T-helper 2 cell treated with Interferon-gamma antibody and Interleukin-4, amounts not matched to agents 100 ng/mL and 5 ng/mL, for 36 hours (primary cell): ENCODE data around the gene SLC4A7. TPM values are rescaled to one million over a fixed set of nuclear protein-coding genes. Genes with fewer than 3 reads are reported as not detected.
"Not testable (repeated sequence)": the region's sequence is repeated elsewhere in the genome, so short reads cannot be mapped to it uniquely, and the experiment has no call there.

Experiments
- intact Hi-C: fragments of 100-400 bp; cut with micrococcal nuclease; formaldehyde crosslinking; loops from one replicate; pipeline ENCODE4 v1.15.1; 2023
- total RNA-seq: library from RNA; stranded (reverse); gene quantifications from 2 replicates; pipeline ENCODE4 v1.2.3, GENCODE V29; 2022

Gene SLC4A7
- total RNA-seq = 57.3 and 65.9 TPM in 2 replicates

- intact Hi-C loops = loop anchor here (1.0 to 10.0 kb wide), 12 partner anchors 29 to 865 kb away; partner anchors contain the start of genes CMC1 and NEK10
Observed at GRCh38 chr3:27484015-27484844, at the start of gene SLC4A7. Gene SLC4A7 (minus strand): TSS chr3:27484384. CDS start chr3:27484126, 258 bp downstream.

- intact Hi-C loops = no loop called here
Observed at GRCh38 chr3:27533261-27533607, 49.0 kb upstream of the SLC4A7 start.

- intact Hi-C loops = no loop called here
Observed at GRCh38 chr3:27532426-27533260, 48.5 kb upstream of the SLC4A7 start.

GRCh38 chr3:27531193-27531751 is 47.1 kb upstream of the SLC4A7 start:
- intact Hi-C loops = not testable (repeated sequence)

GRCh38 chr3:27528791-27529190 is 44.6 kb upstream of the SLC4A7 start:
- intact Hi-C loops = no loop called here

GRCh38 chr3:27526614-27527315 is 42.6 kb upstream of the SLC4A7 start:
- intact Hi-C loops = no loop called here

DNA sequence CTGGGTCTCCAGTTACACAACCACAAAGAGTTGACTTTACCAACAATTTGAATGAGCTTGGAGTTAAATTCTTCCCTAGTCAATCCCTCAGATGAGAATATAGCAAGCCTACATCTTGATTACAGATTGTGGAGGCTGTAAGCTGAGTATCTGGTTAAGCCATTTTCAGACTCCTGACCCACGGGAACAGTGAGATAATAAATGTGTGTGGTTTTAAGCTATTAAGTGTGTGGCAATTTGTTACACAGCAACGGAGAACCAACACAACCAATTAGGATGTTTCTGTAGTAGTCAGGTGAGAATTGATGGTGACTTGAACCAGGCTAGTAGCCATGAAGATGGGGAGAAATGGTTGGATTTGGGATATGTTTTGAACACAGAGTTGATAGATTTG is 37.7 kb upstream of the SLC4A7 start:
- intact Hi-C loops = no loop called here

- intact Hi-C loops = no loop called here
Observed at GRCh38 chr3:27521179-27521871, 37.1 kb upstream of the SLC4A7 start.

GRCh38 chr3:27511724-27512422 is 27.7 kb upstream of the SLC4A7 start:
- intact Hi-C loops = no loop called here

GRCh38 chr3:27509376-27509775 is 25.2 kb upstream of the SLC4A7 start:
- intact Hi-C loops = no loop called here

- intact Hi-C loops = no loop called here
Observed at GRCh38 chr3:27508424-27508823, 24.2 kb upstream of the SLC4A7 start.

DNA sequence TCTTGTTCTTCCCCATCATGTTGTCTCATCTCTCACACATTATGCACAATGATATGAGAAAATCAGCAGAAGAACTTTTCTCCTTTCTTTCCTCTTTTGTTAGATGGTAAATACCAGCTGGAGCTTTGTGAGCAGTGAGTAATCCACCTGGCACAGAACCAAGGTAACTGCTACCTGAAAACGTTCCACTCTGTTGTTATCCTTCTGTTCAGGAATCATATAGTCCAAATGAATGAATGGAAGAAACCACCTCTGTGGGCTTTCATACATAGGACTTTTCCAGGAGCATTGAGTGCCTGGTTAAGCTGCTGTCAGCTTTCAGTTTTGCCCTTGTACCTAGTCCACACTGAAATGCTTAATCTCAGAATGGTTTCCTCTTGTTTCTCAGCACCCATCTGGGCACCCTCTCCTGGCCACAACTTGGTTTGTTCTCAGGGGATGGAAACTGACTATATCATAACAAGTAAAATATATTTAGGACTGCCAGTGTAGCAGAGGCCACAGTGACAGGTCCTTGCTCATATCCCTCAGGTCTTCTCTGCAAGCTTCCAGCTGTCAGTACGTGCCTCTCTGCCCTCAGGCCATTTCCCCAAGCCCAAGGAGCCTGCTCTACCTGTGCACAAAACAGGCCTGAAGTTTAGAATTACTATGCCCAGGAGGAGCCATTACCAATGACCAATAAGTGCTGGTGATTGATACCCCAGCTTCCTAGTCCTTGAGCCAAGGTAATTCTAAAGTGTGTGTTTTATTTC is 23.5 kb upstream of the SLC4A7 start:
- intact Hi-C loops = no loop called here

GRCh38 chr3:27507111-27507510 is 22.9 kb upstream of the SLC4A7 start:
- intact Hi-C loops = no loop called here

- intact Hi-C loops = no loop called here
Observed at GRCh38 chr3:27504749-27505148, 20.6 kb upstream of the SLC4A7 start.

DNA sequence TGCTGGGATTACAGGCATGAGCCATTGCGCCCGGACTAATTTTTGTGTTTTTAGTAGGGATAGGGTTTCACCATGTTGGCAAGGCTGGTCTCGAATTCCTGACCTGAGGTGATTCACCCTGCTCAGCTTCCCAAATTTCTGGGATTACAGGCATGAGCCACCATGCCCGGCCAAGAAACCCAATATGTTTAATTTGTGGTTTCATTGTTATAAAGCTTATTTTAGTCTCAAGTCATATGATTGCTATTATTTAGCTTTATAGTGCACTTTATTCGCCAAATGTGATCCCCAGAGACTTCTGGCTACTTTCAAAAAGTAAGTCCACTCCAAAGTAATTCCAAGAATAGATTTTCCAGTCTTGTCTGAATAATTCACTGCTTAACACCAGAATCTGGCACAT is 19.3 kb upstream of the SLC4A7 start:
- intact Hi-C loops = no loop called here

GRCh38 chr3:27501759-27502158 is 17.6 kb upstream of the SLC4A7 start:
- intact Hi-C loops = no loop called here

DNA sequence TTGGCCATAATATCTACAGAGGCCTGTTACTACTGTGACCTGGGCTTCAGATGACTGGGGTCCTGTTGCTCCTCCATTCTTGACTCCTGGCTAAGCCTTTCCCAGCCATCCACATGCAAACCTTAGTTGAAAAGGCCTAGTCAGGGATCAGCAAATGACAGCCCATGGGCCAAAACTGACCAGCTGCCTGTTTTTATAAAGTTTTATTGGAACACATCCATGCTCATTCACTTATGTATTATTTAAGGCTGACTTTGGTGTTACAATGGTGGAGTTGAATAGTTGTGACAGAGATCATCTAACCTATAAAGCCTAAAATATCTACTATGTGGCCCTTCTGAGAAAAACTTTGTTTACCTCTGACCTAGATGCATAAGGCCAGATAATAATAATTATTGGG is 16.8 kb upstream of the SLC4A7 start:
- intact Hi-C loops = no loop called here

DNA sequence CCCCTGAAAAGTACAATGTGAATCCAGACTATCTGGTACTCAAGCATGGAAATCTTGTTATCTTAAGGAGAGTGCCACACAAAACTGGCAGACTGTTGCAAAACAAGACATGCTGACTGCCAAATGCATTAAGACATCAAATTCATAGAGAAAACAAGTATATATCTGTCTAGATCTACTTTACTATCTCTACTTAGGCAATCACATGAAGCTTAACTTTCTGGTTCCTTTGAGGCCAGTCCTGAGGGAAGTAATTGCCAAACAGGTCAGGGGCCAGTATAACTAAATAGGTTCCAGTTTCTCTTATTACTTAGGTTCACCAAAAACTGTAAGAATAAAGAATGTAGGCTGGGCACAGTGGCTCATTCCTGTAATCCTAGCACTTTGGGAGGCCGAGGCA is 15.9 kb upstream of the SLC4A7 start:
- intact Hi-C loops = no loop called here

DNA sequence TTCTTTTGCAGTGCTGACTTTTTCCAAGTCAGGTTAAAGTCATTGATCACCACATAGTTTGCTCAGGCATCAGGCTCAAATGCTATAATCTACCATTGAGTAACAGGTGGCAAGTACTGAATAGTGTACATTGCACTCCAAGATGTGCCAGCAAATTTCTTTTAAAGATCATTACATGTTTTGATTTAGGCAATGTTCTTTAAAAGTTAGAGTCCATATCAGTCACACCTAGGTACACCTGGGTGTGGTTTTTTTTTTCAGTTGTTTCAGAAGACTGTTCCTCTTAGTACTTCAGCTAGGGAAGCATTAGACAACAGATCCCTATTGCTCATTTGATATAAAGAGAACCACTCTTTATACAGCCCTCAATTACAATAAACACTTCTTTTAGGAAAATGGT is 10.6 kb upstream of the SLC4A7 start:
- intact Hi-C loops = no loop called here
